ENCODE measurements around the gene CERK.

GRCh38 chr22:46779651-46780050 is 41.6 kb upstream of the CERK start:
- no peak for TF ChIP-seq CTCF (IDR thresholded peaks at IDR 0.05; ENCODE audit: low read depth, low read length)
- no peak for TF ChIP-seq POLR2A (IDR thresholded peaks at IDR 0.05; ENCODE audit: extremely low read depth, insufficient read length)
- no peak for TF ChIP-seq MYC (IDR thresholded peaks at IDR 0.05; ENCODE audit: low read depth, low read length)

Data from NB4 (cell line).